Measurements from ENCODE around the gene HECW1.

The HECW1 gene

DNA sequence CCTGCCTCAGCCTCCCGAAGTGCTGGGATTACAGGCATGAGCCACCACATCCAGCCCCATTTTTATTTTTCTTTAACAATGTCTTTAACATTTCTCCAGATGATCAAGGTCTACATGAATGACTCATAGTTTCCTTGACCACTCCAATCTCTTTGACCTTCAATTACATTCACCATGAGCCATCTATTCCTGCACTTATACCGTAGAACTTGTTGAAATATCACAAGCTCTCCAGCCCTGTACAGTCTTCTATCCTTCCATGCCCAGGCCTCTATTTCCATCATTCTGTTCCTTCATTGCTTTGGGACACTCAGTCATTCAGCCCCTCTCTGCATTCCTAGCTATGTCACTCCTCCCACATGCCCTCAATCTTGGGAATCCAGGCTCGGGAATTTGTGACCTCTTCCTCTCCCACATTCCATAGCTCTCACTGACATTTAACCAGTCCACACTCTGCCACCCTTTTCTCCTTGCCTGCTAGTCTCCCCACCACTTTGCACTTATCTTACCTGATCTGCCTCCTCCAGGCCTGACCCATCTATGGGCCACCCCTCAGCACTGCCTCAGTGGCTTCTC is 318.7 kb downstream of the HECW1 start:
- Histone ChIP-seq H3K36me3 (ENCODE audit: control insufficient read depth, insufficient read depth, low read length) (no peaks in the 10 kb centered on the region), H3K9me3 (ENCODE audit: control insufficient read depth, insufficient read depth, low read depth, low read length) (peaks cover 4% of the 10 kb centered on the region; the same call in 1 of the 2 replicates), H3K4me3 (ENCODE audit: low read depth, low read length) (no peak overlapping the region), H3K4me1 (ENCODE audit: control insufficient read depth, insufficient read depth, low read length) (0 out of 2 replicates have a peak, but pooled peaks cover under 1% of the 10 kb centered on the region), H3K9ac (ENCODE audit: low read length) (no peak overlapping the region), H3K27ac (ENCODE audit: low read depth, low read length) (no peak overlapping the region), H3K27me3 (ENCODE audit: control insufficient read depth, insufficient read depth, low read length) (no peaks in the 10 kb centered on the region)

DNA sequence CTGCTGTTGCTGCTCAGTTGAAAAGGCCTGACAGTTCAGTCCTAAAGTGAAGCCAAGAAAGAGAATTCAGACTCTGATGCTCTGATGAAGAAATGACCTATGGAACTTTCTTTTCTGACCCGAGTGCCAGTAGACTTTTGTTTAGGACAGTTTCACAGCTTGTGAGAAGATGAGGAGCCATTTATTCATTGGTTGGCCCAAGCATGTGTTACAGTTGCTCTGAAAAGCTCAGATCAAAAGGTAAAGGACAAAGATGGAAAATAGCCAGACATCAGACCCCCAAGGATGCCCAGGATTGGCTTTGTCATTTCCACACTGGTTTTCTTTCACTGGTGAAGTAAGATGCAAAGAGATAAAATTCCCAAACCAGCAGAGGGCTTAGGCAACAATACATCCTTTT is 321.2 kb downstream of the HECW1 start:
- Histone ChIP-seq H3K9me3 (ENCODE audit: control insufficient read depth, insufficient read depth, low read depth, low read length) (peaks cover 4% of the 10 kb centered on the region; the same call in 1 of the 2 replicates), H3K36me3 (ENCODE audit: control insufficient read depth, insufficient read depth, low read length) (no peaks in the 10 kb centered on the region), H3K4me1 (ENCODE audit: control insufficient read depth, insufficient read depth, low read length) (peaks cover 15% of the 10 kb centered on the region)

DNA sequence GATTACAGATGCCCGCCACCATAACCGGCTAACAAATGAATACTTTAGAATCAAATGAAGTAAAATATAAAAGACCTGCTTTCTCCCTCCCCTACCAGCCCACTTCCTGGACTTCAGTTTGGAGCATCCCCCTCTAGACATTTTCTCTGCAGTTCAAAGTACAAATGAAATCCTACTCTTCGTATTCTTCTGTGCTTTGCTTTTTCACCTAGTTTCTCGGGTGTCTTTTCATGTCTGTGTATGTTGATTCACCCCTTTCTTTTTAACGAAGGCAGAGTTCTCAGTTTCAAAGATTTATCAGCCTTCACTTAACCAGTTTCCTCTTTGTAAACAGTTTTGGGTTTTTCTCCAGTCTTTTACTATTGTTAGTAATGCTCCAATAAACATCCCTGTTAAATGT is 324.6 kb downstream of the HECW1 start:
- Histone ChIP-seq H3K9me3 (ENCODE audit: control insufficient read depth, insufficient read depth, low read depth, low read length) (peaks cover 4% of the 10 kb centered on the region; the same call in 1 of the 2 replicates), H3K27me3 (ENCODE audit: control insufficient read depth, insufficient read depth, low read length) (no peaks in the 10 kb centered on the region), H3K4me1 (ENCODE audit: control insufficient read depth, insufficient read depth, low read length) (peaks cover 23% of the 10 kb centered on the region), H3K4me3 (ENCODE audit: low read depth, low read length) (no peak overlapping the region), H3K27ac (ENCODE audit: low read depth, low read length) (no peak overlapping the region; the same call in 1 of the 2 replicates), H3K9ac (ENCODE audit: low read length) (no peak overlapping the region), H3K36me3 (ENCODE audit: control insufficient read depth, insufficient read depth, low read length) (no peaks in the 10 kb centered on the region)

More for the DNA sequence above, 321.2 kb downstream of the HECW1 start:
- H3K27me3 ChIP-seq (ENCODE audit: control insufficient read depth, insufficient read depth, low read length): no peaks in the 10 kb centered on the region
- H3K4me3 ChIP-seq (ENCODE audit: low read depth, low read length): no peak overlapping the region
- no peak overlapping the region for H3K27ac ChIP-seq (ENCODE audit: low read depth, low read length)
- H3K9ac ChIP-seq (ENCODE audit: low read length): no peak overlapping the region

DNA sequence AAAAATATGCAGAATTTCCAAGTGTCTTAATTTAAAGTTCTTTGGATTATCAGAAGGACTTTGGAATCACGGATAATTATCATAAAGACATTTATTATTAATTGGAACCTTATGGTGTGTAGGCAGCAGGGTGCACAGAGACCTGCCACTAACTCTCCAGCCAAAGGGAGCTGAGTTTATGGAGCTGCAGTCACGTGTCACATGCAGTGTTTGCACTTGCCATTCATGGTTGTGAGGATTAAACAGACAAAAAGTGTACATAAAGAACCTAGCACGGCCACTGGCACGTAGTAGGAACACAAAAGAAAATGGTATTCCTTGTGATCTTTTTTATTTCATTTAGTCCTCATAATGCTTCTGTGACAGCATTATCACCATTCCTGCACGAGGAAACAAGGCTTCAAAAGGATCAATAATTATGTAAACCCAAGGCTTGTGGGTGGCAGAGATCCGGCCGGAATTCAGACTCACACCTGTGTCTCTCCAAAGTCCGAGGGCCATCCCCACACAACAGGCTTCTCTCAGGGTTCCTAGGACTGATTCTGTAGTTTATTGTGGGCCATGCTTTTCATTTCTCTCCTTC is 326.5 kb downstream of the HECW1 start:
- Histone ChIP-seq H3K27ac (ENCODE audit: low read depth, low read length) (no peak overlapping the region), H3K27me3 (ENCODE audit: control insufficient read depth, insufficient read depth, low read length) (no peaks in the 10 kb centered on the region), H3K9ac (ENCODE audit: low read length) (no peak overlapping the region), H3K4me3 (ENCODE audit: low read depth, low read length) (no peak overlapping the region), H3K4me1 (ENCODE audit: control insufficient read depth, insufficient read depth, low read length) (peaks cover 23% of the 10 kb centered on the region), H3K9me3 (ENCODE audit: control insufficient read depth, insufficient read depth, low read depth, low read length) (peaks cover 4% of the 10 kb centered on the region; the same call in 1 of the 2 replicates), H3K36me3 (ENCODE audit: control insufficient read depth, insufficient read depth, low read length) (no peaks in the 10 kb centered on the region)

DNA sequence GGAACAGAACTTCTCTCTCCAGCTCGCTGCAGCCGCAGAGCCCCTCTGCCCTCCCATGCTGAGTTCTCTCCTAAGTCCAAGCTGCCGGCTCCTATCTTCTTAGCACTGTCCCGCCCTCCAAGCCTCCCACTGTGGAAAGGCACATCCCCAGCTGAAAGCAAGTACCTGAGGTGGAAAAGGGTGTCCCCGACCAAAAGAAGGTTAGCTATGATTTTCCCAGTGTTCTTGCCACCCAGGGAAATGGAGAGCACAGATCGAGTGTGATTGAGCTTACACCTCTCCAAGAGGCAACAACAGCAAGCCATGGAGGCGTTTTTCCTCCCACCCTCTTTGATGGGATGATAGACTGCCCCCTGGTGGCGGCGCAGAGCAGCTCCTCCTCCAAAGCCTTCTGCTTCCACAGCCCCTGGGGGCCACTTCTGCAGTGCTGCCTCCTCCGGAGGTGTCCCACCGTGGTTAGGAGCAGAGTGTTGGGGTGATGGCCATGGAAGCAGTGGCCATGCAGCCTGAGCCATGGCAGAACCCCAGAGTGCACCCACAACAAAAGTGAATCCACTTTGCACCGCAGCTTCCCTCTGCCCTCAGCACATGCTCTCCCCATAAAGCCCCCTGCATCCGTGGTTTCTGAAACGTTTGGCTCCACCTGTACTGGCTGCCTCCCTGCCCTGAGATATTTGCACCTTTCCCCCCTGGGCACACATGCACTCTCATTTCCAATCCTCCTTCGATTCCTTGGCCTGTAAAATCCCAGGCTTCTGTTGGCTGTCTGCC is 327.4 kb downstream of the HECW1 start:
- H3K27ac ChIP-seq (ENCODE audit: low read depth, low read length): no peak overlapping the region
- H3K27me3 ChIP-seq (ENCODE audit: control insufficient read depth, insufficient read depth, low read length): no peaks in the 10 kb centered on the region
- peaks cover 4% of the 10 kb centered on the region; the same call in 1 of the 2 replicates for H3K9me3 ChIP-seq (ENCODE audit: control insufficient read depth, insufficient read depth, low read depth, low read length)
- peaks cover 23% of the 10 kb centered on the region for H3K4me1 ChIP-seq (ENCODE audit: control insufficient read depth, insufficient read depth, low read length)
- H3K4me3 ChIP-seq (ENCODE audit: low read depth, low read length): peak overlapping the region; percentile 12; the same call in 1 of the 2 replicates
- H3K36me3 ChIP-seq (ENCODE audit: control insufficient read depth, insufficient read depth, low read length): no peaks in the 10 kb centered on the region
- no peak overlapping the region for H3K9ac ChIP-seq (ENCODE audit: low read length)

DNA sequence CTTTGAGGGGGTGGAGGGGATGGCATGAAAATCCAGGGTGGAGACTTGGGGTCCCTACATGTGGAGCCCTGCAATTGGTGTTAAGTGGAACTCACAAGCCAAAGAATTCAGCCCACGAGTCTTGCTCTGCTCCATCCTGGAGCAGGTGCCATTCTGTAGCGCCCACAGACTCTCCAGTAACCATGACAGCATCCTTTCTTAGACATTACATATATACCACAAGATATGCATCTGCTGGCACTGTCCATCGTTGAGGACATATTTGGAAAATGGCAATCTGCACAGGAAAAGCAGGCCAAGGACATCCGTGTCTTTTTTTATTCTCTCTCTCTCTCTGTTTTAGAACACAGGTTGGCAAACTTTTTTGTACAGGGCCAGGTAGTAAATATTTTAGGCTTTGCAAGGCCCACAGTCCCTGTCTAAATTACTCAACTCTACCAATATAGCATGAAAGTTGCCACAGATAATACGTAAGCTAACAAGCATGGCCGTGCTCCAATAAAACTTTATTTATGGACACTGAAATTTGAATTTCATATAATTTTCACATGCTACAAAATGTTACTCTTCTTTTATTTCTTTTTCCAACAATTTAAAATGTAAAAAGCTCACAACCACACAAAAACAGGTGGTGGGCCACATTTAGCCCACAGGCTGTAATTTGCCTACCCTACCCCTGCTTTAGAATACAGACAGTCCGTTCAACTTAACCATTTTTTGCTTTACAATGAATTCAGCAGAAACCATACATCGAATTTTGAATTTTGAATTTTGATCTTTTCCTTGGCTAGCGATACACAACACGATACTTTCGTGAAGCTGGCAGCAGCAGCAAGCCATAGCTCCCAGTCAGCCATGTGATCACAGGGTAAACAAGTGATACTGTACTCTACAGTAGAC is 329.0 kb downstream of the HECW1 start:
- peaks cover 19% of the 10 kb centered on the region for H3K4me1 ChIP-seq (ENCODE audit: control insufficient read depth, insufficient read depth, low read length)
- H3K27ac ChIP-seq (ENCODE audit: low read depth, low read length): no peak overlapping the region
- no peak overlapping the region for H3K9ac ChIP-seq (ENCODE audit: low read length)
- H3K36me3 ChIP-seq (ENCODE audit: control insufficient read depth, insufficient read depth, low read length): no peaks in the 10 kb centered on the region
- H3K9me3 ChIP-seq (ENCODE audit: control insufficient read depth, insufficient read depth, low read depth, low read length): no peaks in the 10 kb centered on the region
- H3K4me3 ChIP-seq (ENCODE audit: low read depth, low read length): no peak overlapping the region
- no peaks in the 10 kb centered on the region for H3K27me3 ChIP-seq (ENCODE audit: control insufficient read depth, insufficient read depth, low read length)

DNA sequence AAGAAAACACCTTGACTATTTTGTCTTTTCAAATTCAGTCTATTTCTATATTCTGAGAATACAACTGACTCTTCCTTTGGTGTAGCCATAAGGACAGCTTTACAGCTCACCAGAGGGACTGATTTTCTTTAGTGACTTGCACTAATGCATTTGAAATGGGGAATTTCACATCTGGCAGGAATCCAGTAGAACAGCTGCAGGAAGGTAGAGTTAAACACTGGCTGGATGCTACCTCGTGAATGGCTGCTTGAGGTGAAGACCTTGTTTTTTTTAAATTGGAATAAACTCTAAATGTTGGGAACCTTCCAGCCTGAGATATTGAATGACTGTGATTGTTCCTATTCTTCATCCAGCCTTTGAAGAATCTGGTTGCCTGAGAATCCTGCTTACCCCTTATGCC is 330.9 kb downstream of the HECW1 start:
- no peak overlapping the region for H3K9ac ChIP-seq (ENCODE audit: low read length)
- no peaks in the 10 kb centered on the region for H3K36me3 ChIP-seq (ENCODE audit: control insufficient read depth, insufficient read depth, low read length)
- no peak overlapping the region for H3K4me3 ChIP-seq (ENCODE audit: low read depth, low read length)
- H3K4me1 ChIP-seq (ENCODE audit: control insufficient read depth, insufficient read depth, low read length): peaks cover 9% of the 10 kb centered on the region
- no peaks in the 10 kb centered on the region for H3K9me3 ChIP-seq (ENCODE audit: control insufficient read depth, insufficient read depth, low read depth, low read length)
- no peaks in the 10 kb centered on the region for H3K27me3 ChIP-seq (ENCODE audit: control insufficient read depth, insufficient read depth, low read length)
- no peak overlapping the region for H3K27ac ChIP-seq (ENCODE audit: low read depth, low read length)

DNA sequence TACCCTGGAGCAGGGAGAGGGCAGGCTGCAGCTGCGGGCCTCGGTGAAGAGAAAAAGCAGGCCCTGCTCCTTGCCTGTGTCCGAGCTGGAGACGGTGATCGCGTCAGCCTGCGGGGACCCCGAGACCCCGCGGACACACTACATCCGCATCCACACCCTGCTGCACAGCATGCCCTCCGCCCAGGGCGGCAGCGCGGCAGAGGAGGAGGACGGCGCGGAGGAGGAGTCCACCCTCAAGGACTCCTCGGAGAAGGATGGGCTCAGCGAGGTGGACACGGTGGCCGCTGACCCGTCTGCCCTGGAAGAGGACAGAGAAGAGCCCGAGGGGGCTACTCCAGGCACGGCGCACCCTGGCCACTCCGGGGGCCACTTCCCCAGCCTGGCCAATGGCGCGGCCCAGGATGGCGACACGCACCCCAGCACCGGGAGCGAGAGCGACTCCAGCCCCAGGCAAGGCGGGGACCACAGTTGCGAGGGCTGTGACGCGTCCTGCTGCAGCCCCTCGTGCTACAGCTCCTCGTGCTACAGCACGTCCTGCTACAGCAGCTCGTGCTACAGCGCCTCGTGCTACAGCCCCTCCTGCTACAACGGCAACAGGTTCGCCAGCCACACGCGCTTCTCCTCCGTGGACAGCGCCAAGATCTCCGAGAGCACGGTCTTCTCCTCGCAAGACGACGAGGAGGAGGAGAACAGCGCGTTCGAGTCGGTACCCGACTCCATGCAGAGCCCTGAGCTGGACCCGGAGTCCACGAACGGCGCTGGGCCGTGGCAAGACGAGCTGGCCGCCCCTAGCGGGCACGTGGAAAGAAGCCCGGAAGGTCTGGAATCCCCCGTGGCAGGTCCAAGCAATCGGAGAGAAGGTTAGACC is 332.5 kb downstream of the HECW1 start:
- Histone ChIP-seq H3K4me3 (ENCODE audit: low read depth, low read length) (no peak overlapping the region), H3K36me3 (ENCODE audit: control insufficient read depth, insufficient read depth, low read length) (no peaks in the 10 kb centered on the region), H3K27me3 (ENCODE audit: control insufficient read depth, insufficient read depth, low read length) (no peaks in the 10 kb centered on the region), H3K27ac (ENCODE audit: low read depth, low read length) (no peak overlapping the region), H3K9ac (ENCODE audit: low read length) (no peak overlapping the region), H3K9me3 (ENCODE audit: control insufficient read depth, insufficient read depth, low read depth, low read length) (no peaks in the 10 kb centered on the region), H3K4me1 (ENCODE audit: control insufficient read depth, insufficient read depth, low read length) (peaks cover 16% of the 10 kb centered on the region)

DNA sequence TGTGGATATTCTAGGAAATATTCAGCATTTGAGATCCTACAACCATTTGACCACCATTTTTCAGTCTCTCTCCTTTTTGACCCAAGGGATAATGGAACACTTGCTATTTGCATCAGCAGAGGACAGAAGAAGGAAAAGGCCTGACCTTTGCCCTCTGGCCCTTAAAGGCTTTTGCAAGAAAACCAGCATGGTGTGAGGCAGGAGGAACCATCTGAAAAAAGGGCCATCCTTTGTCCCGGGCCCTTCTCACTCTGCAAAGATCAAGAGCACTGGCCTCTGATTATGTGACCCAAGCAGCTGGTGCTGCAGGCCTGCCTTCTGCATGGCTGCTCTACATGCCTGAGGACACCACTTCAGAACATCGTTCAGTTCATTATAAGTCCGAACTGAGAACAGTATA is 337.1 kb downstream of the HECW1 start:
- Histone ChIP-seq H3K4me1 (ENCODE audit: control insufficient read depth, insufficient read depth, low read length) (peaks cover 16% of the 10 kb centered on the region), H3K9ac (ENCODE audit: low read length) (no peak overlapping the region), H3K27ac (ENCODE audit: low read depth, low read length) (no peak overlapping the region), H3K27me3 (ENCODE audit: control insufficient read depth, insufficient read depth, low read length) (no peaks in the 10 kb centered on the region), H3K4me3 (ENCODE audit: low read depth, low read length) (no peak overlapping the region), H3K9me3 (ENCODE audit: control insufficient read depth, insufficient read depth, low read depth, low read length) (no peaks in the 10 kb centered on the region), H3K36me3 (ENCODE audit: control insufficient read depth, insufficient read depth, low read length) (no peaks in the 10 kb centered on the region)

DNA sequence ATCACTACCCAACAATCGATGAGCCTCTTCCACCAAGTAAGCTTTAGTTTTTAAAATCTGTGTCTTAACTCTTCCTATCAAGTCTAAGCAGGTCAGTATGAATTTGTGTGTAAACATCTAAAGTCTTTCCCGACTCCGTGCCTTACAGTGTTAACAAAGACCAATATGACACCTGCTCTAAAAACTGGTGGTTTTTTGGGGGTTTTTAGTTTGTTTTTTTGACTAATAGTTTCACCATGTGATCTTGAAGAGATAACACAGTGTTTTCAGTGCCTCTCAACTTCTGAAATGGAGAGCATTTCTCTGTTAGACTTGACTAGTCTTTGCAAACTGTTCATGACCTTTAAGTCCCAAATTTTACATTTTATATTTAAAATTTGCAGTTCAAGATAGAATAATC is 338.4 kb downstream of the HECW1 start:
- no peaks in the 10 kb centered on the region for H3K9me3 ChIP-seq (ENCODE audit: control insufficient read depth, insufficient read depth, low read depth, low read length)
- H3K27ac ChIP-seq (ENCODE audit: low read depth, low read length): no peak overlapping the region
- no peaks in the 10 kb centered on the region for H3K36me3 ChIP-seq (ENCODE audit: control insufficient read depth, insufficient read depth, low read length)
- peaks cover 20% of the 10 kb centered on the region for H3K4me1 ChIP-seq (ENCODE audit: control insufficient read depth, insufficient read depth, low read length)
- H3K27me3 ChIP-seq (ENCODE audit: control insufficient read depth, insufficient read depth, low read length): no peaks in the 10 kb centered on the region
- H3K9ac ChIP-seq (ENCODE audit: low read length): no peak overlapping the region
- H3K4me3 ChIP-seq (ENCODE audit: low read depth, low read length): no peak overlapping the region

Measured in HUES6 (cell line).